SK-N-SH (cell line): ENCODE data around the gene DDAH1.

Experiments used
- FOXM1 ChIP-seq: IDR thresholded peaks from 2 replicates; pipeline ENCODE4 v1.4.0; 2012; ENCODE audit warnings: low read depth, mild to moderate bottlenecking
- GABPA ChIP-seq: IDR thresholded peaks from 2 replicates; pipeline ENCODE4 v1.4.0; 2012; ENCODE audit warnings: low read depth, mild to moderate bottlenecking
- POLR2AphosphoS5 ChIP-seq: IDR thresholded peaks from 2 replicates; pipeline ENCODE4 v1.6.1; 2012; ENCODE audit warnings: low read depth, low read length
- RCOR1 ChIP-seq: fragments of 150-350 bp; IDR thresholded peaks from 2 replicates; pipeline ENCODE4 v1.6.1; 2017; ENCODE audit warnings: antibody characterized with exemption, low read length
- REST ChIP-seq: IDR thresholded peaks from 2 replicates; pipeline ENCODE4 v1.6.1; 2012; ENCODE audit warnings: mild to moderate bottlenecking, low read depth, low read length, moderate library complexity
- RFX5 ChIP-seq: IDR thresholded peaks from 2 replicates; pipeline ENCODE4 v1.6.1; 2012; ENCODE audit warnings: mild to moderate bottlenecking, improper control_type of control experiment, low read length
- SMC3 ChIP-seq: IDR thresholded peaks from 2 replicates; pipeline ENCODE4 v1.6.1; 2012; ENCODE audit warnings: low read depth, low read length, improper control_type of control experiment
- TAF1 ChIP-seq: IDR thresholded peaks from 2 replicates; pipeline ENCODE4 v1.6.1; 2012; ENCODE audit warnings: low read depth, mild to moderate bottlenecking, low read length, moderate library complexity, borderline replicate concordance
- TCF12 ChIP-seq: IDR thresholded peaks from 2 replicates; pipeline ENCODE4 v1.4.0; 2012
- TF ChIP-seq, protein P1 (sequence below): fragments of 200-600 bp; sonication (generic); IDR thresholded peaks from 2 replicates; pipeline ENCODE4 v1.6.1; 2017; ENCODE audit warnings: antibody characterized with exemption, mild to moderate bottlenecking, moderate library complexity

DNA sequence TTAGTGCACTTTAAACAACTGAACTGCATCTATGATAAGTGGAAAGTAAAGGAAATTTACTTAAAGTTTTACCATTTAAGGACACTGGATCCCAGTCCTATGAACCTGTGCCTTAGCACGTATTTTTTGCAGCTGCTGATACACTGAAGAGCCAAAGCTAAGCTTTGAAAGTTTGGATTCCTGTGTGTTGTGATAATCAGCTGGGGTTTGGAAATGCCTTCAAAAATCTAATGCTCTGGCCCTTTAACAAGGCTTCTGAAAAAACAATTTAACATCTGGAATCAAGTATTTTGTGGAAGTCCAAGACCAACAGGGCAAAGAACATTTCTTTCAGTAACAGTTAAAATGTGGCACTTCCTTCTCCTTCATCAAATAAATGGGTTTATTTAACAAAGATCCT is 51.8 kb downstream of the DDAH1 start:
- TF ChIP-seq, protein P1, sequence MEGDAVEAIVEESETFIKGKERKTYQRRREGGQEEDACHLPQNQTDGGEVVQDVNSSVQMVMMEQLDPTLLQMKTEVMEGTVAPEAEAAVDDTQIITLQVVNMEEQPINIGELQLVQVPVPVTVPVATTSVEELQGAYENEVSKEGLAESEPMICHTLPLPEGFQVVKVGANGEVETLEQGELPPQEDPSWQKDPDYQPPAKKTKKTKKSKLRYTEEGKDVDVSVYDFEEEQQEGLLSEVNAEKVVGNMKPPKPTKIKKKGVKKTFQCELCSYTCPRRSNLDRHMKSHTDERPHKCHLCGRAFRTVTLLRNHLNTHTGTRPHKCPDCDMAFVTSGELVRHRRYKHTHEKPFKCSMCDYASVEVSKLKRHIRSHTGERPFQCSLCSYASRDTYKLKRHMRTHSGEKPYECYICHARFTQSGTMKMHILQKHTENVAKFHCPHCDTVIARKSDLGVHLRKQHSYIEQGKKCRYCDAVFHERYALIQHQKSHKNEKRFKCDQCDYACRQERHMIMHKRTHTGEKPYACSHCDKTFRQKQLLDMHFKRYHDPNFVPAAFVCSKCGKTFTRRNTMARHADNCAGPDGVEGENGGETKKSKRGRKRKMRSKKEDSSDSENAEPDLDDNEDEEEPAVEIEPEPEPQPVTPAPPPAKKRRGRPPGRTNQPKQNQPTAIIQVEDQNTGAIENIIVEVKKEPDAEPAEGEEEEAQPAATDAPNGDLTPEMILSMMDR: no peak
- TF ChIP-seq TCF12 (no peak), TAF1 (no peak), RFX5 (no peak), RCOR1 (no peak), GABPA (no peak), POLR2AphosphoS5 (no peak), SMC3 (no peak), REST (no peak), FOXM1 (no peak)
